Ishikawa (cell line): ENCODE measurements around the gene SCNM1.

Experiments
- EGR1 ChIP-seq: IDR thresholded peaks from 2 replicates; pipeline ENCODE4 v1.6.1; 2012
- EP300 ChIP-seq: IDR thresholded peaks from 2 replicates; pipeline ENCODE4 v1.6.1; 2012; ENCODE audit warnings: borderline replicate concordance
- FOXM1 ChIP-seq: IDR thresholded peaks from 2 replicates; pipeline ENCODE4 v1.6.1; 2012; ENCODE audit warnings: low read depth, borderline replicate concordance
- MAX ChIP-seq: IDR thresholded peaks from 2 replicates; pipeline ENCODE4 v1.6.1; 2012
- RAD21 ChIP-seq: IDR thresholded peaks from 2 replicates; pipeline ENCODE4 v1.6.1; 2012; ENCODE audit warnings: low read depth
- TAF1 ChIP-seq: IDR thresholded peaks from 2 replicates; pipeline ENCODE4 v1.6.1; 2012; ENCODE audit warnings: low read depth, mild to moderate bottlenecking
- USF1 ChIP-seq: IDR thresholded peaks from 2 replicates; pipeline ENCODE4 v1.6.1; 2012
- YY1 ChIP-seq: IDR thresholded peaks from 2 replicates; pipeline ENCODE4 v1.6.1; 2012; ENCODE audit warnings: low read depth
- ZBTB7A ChIP-seq: IDR thresholded peaks from 2 replicates; pipeline ENCODE4 v1.6.1; 2012; ENCODE audit warnings: low read depth

- TF ChIP-seq FOXM1: no peak
- no peak for TF ChIP-seq EGR1
- TF ChIP-seq USF1: no peak
- TF ChIP-seq EP300: no peak
- TF ChIP-seq RAD21: no peak
- no peak for TF ChIP-seq TAF1
- no peak for TF ChIP-seq ZBTB7A
- TF ChIP-seq MAX: no peak
- TF ChIP-seq YY1: no peak
These were observed 18.8 kb upstream of the SCNM1 start for GRCh38 chr1:151147132-151147503.
